ENCODE data around the gene WNT5B.

The WNT5B gene

GRCh38 chr12:1630133-1630826, 1.2 kb downstream of the WNT5B start:
- no peak for DNase-seq (ENCODE audit: low read depth)

- no peak for DNase-seq (ENCODE audit: low read depth)
Measured at GRCh38 chr12:1630827-1631591, 2.0 kb downstream of the WNT5B start.

GRCh38 chr12:1632702-1633101, 3.7 kb downstream of the WNT5B start:
- no peak for DNase-seq (ENCODE audit: low read depth)

- no peak for DNase-seq (ENCODE audit: low read depth)
Measured at GRCh38 chr12:1633459-1633858, 4.4 kb downstream of the WNT5B start.

GRCh38 chr12:1634149-1634548, 5.1 kb downstream of the WNT5B start:
- no peak for DNase-seq (ENCODE audit: low read depth)

GRCh38 chr12:1634590-1635191, 5.7 kb downstream of the WNT5B start:
- DNase-seq (ENCODE audit: low read depth), result peak; percentile 33

- no peak for DNase-seq (ENCODE audit: low read depth)
Measured at GRCh38 chr12:1635301-1636095, 6.5 kb downstream of the WNT5B start.

GRCh38 chr12:1638203-1638602, 9.2 kb downstream of the WNT5B start:
- no peak for DNase-seq (ENCODE audit: low read depth)

- DNase-seq (ENCODE audit: low read depth), result no peak
Measured at GRCh38 chr12:1639538-1639937, 10.5 kb downstream of the WNT5B start.

- DNase-seq (ENCODE audit: low read depth), result no peak
Measured at GRCh38 chr12:1640328-1641234, 11.6 kb downstream of the WNT5B start.

- DNase-seq (ENCODE audit: low read depth), result no peak
Measured at GRCh38 chr12:1642513-1642912, 13.5 kb downstream of the WNT5B start.

GRCh38 chr12:1643043-1643442, 14.0 kb downstream of the WNT5B start:
- DNase-seq (ENCODE audit: low read depth), result no peak

- no peak for DNase-seq (ENCODE audit: low read depth)
Measured at GRCh38 chr12:1643905-1644533, 15.0 kb downstream of the WNT5B start.

GRCh38 chr12:1644534-1645438, 15.8 kb downstream of the WNT5B start:
- no peak for DNase-seq (ENCODE audit: low read depth)

GRCh38 chr12:1645819-1646218, 16.8 kb downstream of the WNT5B start:
- DNase-seq (ENCODE audit: low read depth), result no peak

- DNase-seq (ENCODE audit: low read depth), result no peak
Measured at GRCh38 chr12:1646569-1647284, 17.7 kb downstream of the WNT5B start.

GRCh38 chr12:1647285-1647669, 18.2 kb downstream of the WNT5B start:
- DNase-seq (ENCODE audit: low read depth), result no peak

- DNase-seq (ENCODE audit: low read depth), result no peak
Measured at GRCh38 chr12:1650260-1650977, 21.4 kb downstream of the WNT5B start.

- DNase-seq (ENCODE audit: low read depth), result no peak
Measured at GRCh38 chr12:1650978-1651361, 21.9 kb downstream of the WNT5B start.
